Astrocyte (in vitro differentiated cells and primary cell): Measurements from ENCODE around the gene USP49.

ENCODE experiments used
- CTCF ChIP-seq: IDR thresholded peaks from 2 replicates; pipeline ENCODE4 v1.5.1; 2011; ENCODE audit warnings: low read depth, mild to moderate bottlenecking, inconsistent platforms, low read length, moderate library complexity; ENCODE audit not compliant: insufficient read depth
- EZH2 ChIP-seq: IDR thresholded peaks from 2 replicates; pipeline ENCODE4 v1.6.1; 2012; ENCODE audit warnings: mild to moderate bottlenecking, low read length, inconsistent platforms; ENCODE audit not compliant: insufficient read depth

- no peak for TF ChIP-seq CTCF
- TF ChIP-seq EZH2: no peak
These were observed 147.7 kb downstream of the USP49 start, which contains the start of gene PGC for GRCh38 chr6:41747256-41748101.
